ENCODE results near the gene NEDD4L. TPM values are rescaled to one million over a fixed set of nuclear protein-coding genes. Genes with fewer than 3 reads are reported as not detected.

NEDD4L gene
- total and polyA plus RNA-seq, 10 of the 15 experiments (the other 5 are each of a cell fraction or from before 2014, with no cell fraction given) = 7.4 to 24.0 (median 17.7) TPM

GRCh38 chr18:58069099-58069498 is 25.1 kb downstream of the NEDD4L start (continued):
- TF ChIP-seq, protein P1, sequence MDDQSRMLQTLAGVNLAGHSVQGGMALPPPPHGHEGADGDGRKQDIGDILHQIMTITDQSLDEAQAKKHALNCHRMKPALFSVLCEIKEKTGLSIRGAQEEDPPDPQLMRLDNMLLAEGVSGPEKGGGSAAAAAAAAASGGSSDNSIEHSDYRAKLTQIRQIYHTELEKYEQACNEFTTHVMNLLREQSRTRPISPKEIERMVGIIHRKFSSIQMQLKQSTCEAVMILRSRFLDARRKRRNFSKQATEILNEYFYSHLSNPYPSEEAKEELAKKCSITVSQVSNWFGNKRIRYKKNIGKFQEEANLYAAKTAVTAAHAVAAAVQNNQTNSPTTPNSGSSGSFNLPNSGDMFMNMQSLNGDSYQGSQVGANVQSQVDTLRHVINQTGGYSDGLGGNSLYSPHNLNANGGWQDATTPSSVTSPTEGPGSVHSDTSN (IDR thresholded peaks at IDR 0.05; ENCODE audit: insufficient replicate concordance, low read depth, low read length) = no peak

GRCh38 chr18:58069721-58070292 is 25.8 kb downstream of the NEDD4L start:
- no peak for DNase-seq (ENCODE audit: low read depth, low spot score)
- BruUV-seq (replicated peaks) = no TSS peak
- H3K4me1 ChIP-seq (ENCODE audit: control insufficient read depth, insufficient read depth, low read length) = no peaks in the 10 kb centered on the region
- POLR2A ChIA-PET = interaction anchor here (0.7 to 1.1 kb wide), 3 partner anchors 21 to 126 kb away, joined by 3 to 5 read pairs (median 3); no protein-coding TSS in a partner anchor
- H3K79me2 ChIP-seq (ENCODE audit: control insufficient read depth, insufficient read depth, low read length) = no peaks in the 10 kb centered on the region
- SMC1A ChIA-PET (ENCODE audit: uncharacterized antibody, unreplicated experiment) = interaction anchor here (0.6 to 1.7 kb wide), 8 partner anchors 11 to 101 kb away, joined by 3 to 9 read pairs (median 4); no protein-coding TSS in a partner anchor
- intact Hi-C loops (cut with micrococcal nuclease; ENCODE audit: unreplicated experiment) (no loop called here), in situ Hi-C loops (cut with MboI) (no loop called here)
- no peaks in the 10 kb centered on the region for H3K27me3 ChIP-seq (replicated peaks in 1 of 2; ENCODE audit: control insufficient read depth in 2 of 2, insufficient read depth in 2 of 2, low read length in 1 of 2)
- WGBS (ENCODE audit: insufficient coverage, insufficient replicate concordance, low lambda C conversion rate, missing lambda C conversion rate) = 27% methylated on average over 3 of the region's 3 CpGs
- no peak overlapping the region for H3K9ac ChIP-seq (ENCODE audit: control insufficient read depth, insufficient read depth, low read length)
- H3K4me3 ChIP-seq = no peak overlapping the region
- H2AFZ ChIP-seq (ENCODE audit: control insufficient read depth, low read depth, low read length) = no peak overlapping the region
- FAIRE-seq = no peak
- no peak overlapping the region for H3K27ac ChIP-seq (ENCODE audit: control insufficient read depth, insufficient read depth)
- RAD21 ChIA-PET (ENCODE audit: unreplicated experiment) = interaction anchor here (1.0 to 1.8 kb wide), 4 partner anchors 9 to 52 kb away, joined by 3 to 6 read pairs (median 3); no protein-coding TSS in a partner anchor
- no peak for ATAC-seq
- no peaks in the 10 kb centered on the region for H3K36me3 ChIP-seq (ENCODE audit: control insufficient read depth in 2 of 2, insufficient read depth in 2 of 2, low read length in 1 of 2)
- H3K4me2 ChIP-seq (ENCODE audit: control insufficient read depth, insufficient read depth) = no peak overlapping the region
- CTCF ChIA-PET = interaction anchor here (0.8 to 1.9 kb wide), 6 partner anchors 18 to 108 kb away, joined by 3 to 9 read pairs (median 3); no protein-coding TSS in a partner anchor
- H3K9me3 ChIP-seq (replicated peaks; ENCODE audit: control insufficient read depth, insufficient read depth, low read length) = no peaks in the 10 kb centered on the region
- H4K20me1 ChIP-seq (ENCODE audit: control insufficient read depth, insufficient read depth) = no peaks in the 10 kb centered on the region
- TF ChIP-seq DPF2 (IDR thresholded peaks at IDR 0.05) (no peak), E4F1 (IDR thresholded peaks at IDR 0.05; ENCODE audit: borderline replicate concordance, partially characterized antibody) (no peak), ZNF622 (IDR thresholded peaks at IDR 0.05) (no peak), STAT1 (conservative IDR thresholded peaks at IDR 0.05) (no peak), ZZZ3 (IDR thresholded peaks at IDR 0.05; ENCODE audit: control insufficient read depth, insufficient read length, low read depth) (no peak), LARP7 (IDR thresholded peaks at IDR 0.05) (no peak), HDAC6 (IDR thresholded peaks at IDR 0.05; ENCODE audit: unreplicated experiment) (no peak), IKZF1 (conservative IDR thresholded peaks at IDR 0.05) (no peak), GABPA (IDR thresholded peaks at IDR 0.05; ENCODE audit: low read depth) (no peak), RELA (IDR thresholded peaks at IDR 0.05; ENCODE audit: borderline replicate concordance, partially characterized antibody) (no peak), ZNF592 (IDR thresholded peaks at IDR 0.05) (no peak), PML (IDR thresholded peaks at IDR 0.05; ENCODE audit: low read length) (no peak), EED (IDR thresholded peaks at IDR 0.05; ENCODE audit: low read depth) (no peak), ZSCAN29 (IDR thresholded peaks at IDR 0.05) (no peak)
